ENCODE measurements around the gene JCHAIN. TPM values are rescaled to one million over a fixed set of nuclear protein-coding genes. Genes with fewer than 3 reads are reported as not detected.

Gene JCHAIN
- total and polyA plus RNA-seq, 2 of the 13 experiments (the other 11 are each of a cell fraction or from before 2014, with no cell fraction given): not detected

DNA sequence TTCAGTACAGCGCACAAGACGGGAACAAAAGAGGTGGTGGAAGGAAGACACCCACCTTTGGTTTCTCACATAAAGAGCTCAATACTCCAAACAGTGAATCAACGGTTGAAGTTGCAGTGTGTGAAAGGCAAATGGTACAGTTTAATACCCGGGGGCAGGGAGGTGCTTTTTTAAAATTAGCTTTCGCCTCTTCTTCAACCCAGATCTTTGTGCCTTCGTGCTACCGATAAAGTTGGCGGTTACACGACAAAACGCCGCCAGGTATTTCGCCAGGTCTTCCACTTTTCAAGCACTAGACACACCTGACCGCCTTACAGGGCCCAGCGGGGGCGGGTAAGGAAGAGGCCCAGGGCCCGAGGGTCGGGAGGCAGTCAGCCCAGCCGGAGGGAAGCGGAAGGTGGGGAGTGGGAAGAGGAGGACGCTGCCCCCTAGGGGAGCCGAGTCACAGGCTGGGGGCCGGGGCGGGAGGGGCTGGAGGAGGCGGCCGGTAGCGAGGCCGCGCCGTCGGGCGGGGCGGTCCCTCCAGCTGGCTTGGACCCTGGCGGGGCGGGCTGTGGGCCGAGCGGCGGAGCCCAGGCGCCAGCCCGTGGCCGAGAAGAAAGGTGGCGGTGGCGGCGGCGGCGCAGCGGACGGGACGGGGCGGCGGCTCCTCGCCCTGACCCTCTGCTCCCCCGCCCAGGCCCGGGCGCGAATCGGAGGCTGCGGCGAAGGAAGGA, 38.1 kb upstream of the JCHAIN start (continued):
- TF ChIP-seq POGZ (CRISPR knock-in tag; IDR thresholded peaks at IDR 0.05): no peak; the same call in 1 of the 2 replicates
- no peak for TF ChIP-seq ATF4 (CRISPR knock-in tag; IDR thresholded peaks at IDR 0.05)
- no peak for TF ChIP-seq ZNF792 (CRISPR knock-in tag; IDR thresholded peaks at IDR 0.05)
- TF ChIP-seq ZNF652 (CRISPR knock-in tag; IDR thresholded peaks at IDR 0.05; ENCODE audit: borderline replicate concordance, low read depth): no peak
- TF ChIP-seq ZNF232 (CRISPR knock-in tag; IDR thresholded peaks at IDR 0.05; ENCODE audit: borderline replicate concordance): no peak
- TF ChIP-seq ZFP41 (CRISPR knock-in tag; IDR thresholded peaks at IDR 0.05; ENCODE audit: borderline replicate concordance): 0 out of 2 replicates have a peak, but pooled peaks have one; percentile 39
- TF ChIP-seq, protein P1, sequence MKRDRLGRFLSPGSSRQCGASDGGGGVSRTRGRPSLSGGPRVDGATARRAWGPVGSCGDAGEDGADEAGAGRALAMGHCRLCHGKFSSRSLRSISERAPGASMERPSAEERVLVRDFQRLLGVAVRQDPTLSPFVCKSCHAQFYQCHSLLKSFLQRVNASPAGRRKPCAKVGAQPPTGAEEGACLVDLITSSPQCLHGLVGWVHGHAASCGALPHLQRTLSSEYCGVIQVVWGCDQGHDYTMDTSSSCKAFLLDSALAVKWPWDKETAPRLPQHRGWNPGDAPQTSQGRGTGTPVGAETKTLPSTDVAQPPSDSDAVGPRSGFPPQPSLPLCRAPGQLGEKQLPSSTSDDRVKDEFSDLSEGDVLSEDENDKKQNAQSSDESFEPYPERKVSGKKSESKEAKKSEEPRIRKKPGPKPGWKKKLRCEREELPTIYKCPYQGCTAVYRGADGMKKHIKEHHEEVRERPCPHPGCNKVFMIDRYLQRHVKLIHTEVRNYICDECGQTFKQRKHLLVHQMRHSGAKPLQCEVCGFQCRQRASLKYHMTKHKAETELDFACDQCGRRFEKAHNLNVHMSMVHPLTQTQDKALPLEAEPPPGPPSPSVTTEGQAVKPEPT (CRISPR knock-in tag; IDR thresholded peaks at IDR 0.05; ENCODE audit: low read depth): 0 out of 2 replicates have a peak, but pooled peaks have one; percentile 6
- no peak for TF ChIP-seq NR3C1 (CRISPR knock-in tag; IDR thresholded peaks at IDR 0.05)
- no peak for TF ChIP-seq SCMH1 (CRISPR knock-in tag; IDR thresholded peaks at IDR 0.05; ENCODE audit: borderline replicate concordance)
- no peak for TF ChIP-seq MEIS1 (CRISPR knock-in tag; IDR thresholded peaks at IDR 0.05; ENCODE audit: borderline replicate concordance)
- no peak for TF ChIP-seq KDM3A (CRISPR knock-in tag; IDR thresholded peaks at IDR 0.05; ENCODE audit: low read depth)
- no peak for TF ChIP-seq NCOA5 (CRISPR knock-in tag; IDR thresholded peaks at IDR 0.05)
- no peak for TF ChIP-seq ZNF629 (CRISPR knock-in tag; conservative IDR thresholded peaks at IDR 0.05)
- no peak for TF ChIP-seq FIP1L1 (IDR thresholded peaks at IDR 0.05; ENCODE audit: borderline replicate concordance, insufficient read depth, low read depth, low read length)
- TF ChIP-seq SSRP1 (CRISPR knock-in tag; IDR thresholded peaks at IDR 0.05): no peak
- TF ChIP-seq GPN1 (CRISPR knock-in tag; IDR thresholded peaks at IDR 0.05; ENCODE audit: borderline replicate concordance): no peak
- TF ChIP-seq, protein P2, sequence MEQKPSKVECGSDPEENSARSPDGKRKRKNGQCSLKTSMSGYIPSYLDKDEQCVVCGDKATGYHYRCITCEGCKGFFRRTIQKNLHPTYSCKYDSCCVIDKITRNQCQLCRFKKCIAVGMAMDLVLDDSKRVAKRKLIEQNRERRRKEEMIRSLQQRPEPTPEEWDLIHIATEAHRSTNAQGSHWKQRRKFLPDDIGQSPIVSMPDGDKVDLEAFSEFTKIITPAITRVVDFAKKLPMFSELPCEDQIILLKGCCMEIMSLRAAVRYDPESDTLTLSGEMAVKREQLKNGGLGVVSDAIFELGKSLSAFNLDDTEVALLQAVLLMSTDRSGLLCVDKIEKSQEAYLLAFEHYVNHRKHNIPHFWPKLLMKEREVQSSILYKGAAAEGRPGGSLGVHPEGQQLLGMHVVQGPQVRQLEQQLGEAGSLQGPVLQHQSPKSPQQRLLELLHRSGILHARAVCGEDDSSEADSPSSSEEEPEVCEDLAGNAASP (CRISPR knock-in tag; IDR thresholded peaks at IDR 0.05; ENCODE audit: borderline replicate concordance): no peak
- TF ChIP-seq SPEN (CRISPR knock-in tag; IDR thresholded peaks at IDR 0.05; ENCODE audit: low read depth): peak; percentile 64
- no peak for TF ChIP-seq AGO2 (optimal IDR thresholded peaks at IDR 0.05; ENCODE audit: low read depth, low read length)
- TF ChIP-seq, protein P3, sequence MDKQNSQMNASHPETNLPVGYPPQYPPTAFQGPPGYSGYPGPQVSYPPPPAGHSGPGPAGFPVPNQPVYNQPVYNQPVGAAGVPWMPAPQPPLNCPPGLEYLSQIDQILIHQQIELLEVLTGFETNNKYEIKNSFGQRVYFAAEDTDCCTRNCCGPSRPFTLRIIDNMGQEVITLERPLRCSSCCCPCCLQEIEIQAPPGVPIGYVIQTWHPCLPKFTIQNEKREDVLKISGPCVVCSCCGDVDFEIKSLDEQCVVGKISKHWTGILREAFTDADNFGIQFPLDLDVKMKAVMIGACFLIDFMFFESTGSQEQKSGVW (CRISPR knock-in tag; IDR thresholded peaks at IDR 0.05; ENCODE audit: borderline replicate concordance): no peak
- TF ChIP-seq ZBTB3 (CRISPR knock-in tag; IDR thresholded peaks at IDR 0.05; ENCODE audit: borderline replicate concordance, low read depth): no peak
- TF ChIP-seq TOE1 (CRISPR knock-in tag; IDR thresholded peaks at IDR 0.05): no peak
- no peak for TF ChIP-seq TIGD3 (CRISPR knock-in tag; IDR thresholded peaks at IDR 0.05; ENCODE audit: borderline replicate concordance)
- TF ChIP-seq SMARCE1 (IDR thresholded peaks at IDR 0.05; ENCODE audit: borderline replicate concordance): no peak
